SJCRH30 (cell line): ENCODE measurements around the gene LITAFD. TPM values are rescaled to one million over a fixed set of nuclear protein-coding genes. Genes with fewer than 3 reads are reported as not detected.

Experiments used
- DNase-seq, 2 experiments: peaks; one replicate each; pipeline ENCODE4 v3.0.0-alpha.2; 2015 to 2020
- H3K27ac ChIP-seq: fragments of 250-450 bp; sonication (Bioruptor Pico); 2 replicates; pipeline ENCODE4 v1.5.1; 2020; ENCODE audit warnings: mild to moderate bottlenecking, moderate library complexity
- H3K27me3 ChIP-seq: fragments of 250-450 bp; sonication (Bioruptor Pico); 2 replicates; pipeline ENCODE4 v1.5.1; 2020; ENCODE audit warnings: mild to moderate bottlenecking, moderate library complexity
- H3K36me3 ChIP-seq: fragments of 250-450 bp; sonication (Bioruptor Pico); 2 replicates; pipeline ENCODE4 v1.5.1; 2020; ENCODE audit warnings: mild to moderate bottlenecking, moderate library complexity
- H3K4me1 ChIP-seq: fragments of 250-450 bp; sonication (Bioruptor Pico); 2 replicates; pipeline ENCODE4 v1.5.1; 2020; ENCODE audit warnings: mild to moderate bottlenecking, moderate library complexity
- H3K4me3 ChIP-seq: fragments of 250-450 bp; sonication (Bioruptor Pico); 2 replicates; pipeline ENCODE4 v1.5.1; 2020; ENCODE audit warnings: mild to moderate bottlenecking, moderate library complexity
- H3K9me3 ChIP-seq: fragments of 250-450 bp; sonication (Bioruptor Pico); replicated peaks from 2 replicates; pipeline ENCODE4 v1.5.1; 2020; ENCODE audit warnings: mild to moderate bottlenecking, moderate library complexity
- total RNA-seq: library from RNA; depleted of rRNA; stranded (reverse); fragments of >200 nt; shearing (Covaris generic); gene quantifications from 2 replicates; pipeline ENCODE4 v1.2.3, GENCODE V29; 2014

Gene LITAFD
- total RNA-seq, 1 experiment from 2014 or later, result not detected

DNA sequence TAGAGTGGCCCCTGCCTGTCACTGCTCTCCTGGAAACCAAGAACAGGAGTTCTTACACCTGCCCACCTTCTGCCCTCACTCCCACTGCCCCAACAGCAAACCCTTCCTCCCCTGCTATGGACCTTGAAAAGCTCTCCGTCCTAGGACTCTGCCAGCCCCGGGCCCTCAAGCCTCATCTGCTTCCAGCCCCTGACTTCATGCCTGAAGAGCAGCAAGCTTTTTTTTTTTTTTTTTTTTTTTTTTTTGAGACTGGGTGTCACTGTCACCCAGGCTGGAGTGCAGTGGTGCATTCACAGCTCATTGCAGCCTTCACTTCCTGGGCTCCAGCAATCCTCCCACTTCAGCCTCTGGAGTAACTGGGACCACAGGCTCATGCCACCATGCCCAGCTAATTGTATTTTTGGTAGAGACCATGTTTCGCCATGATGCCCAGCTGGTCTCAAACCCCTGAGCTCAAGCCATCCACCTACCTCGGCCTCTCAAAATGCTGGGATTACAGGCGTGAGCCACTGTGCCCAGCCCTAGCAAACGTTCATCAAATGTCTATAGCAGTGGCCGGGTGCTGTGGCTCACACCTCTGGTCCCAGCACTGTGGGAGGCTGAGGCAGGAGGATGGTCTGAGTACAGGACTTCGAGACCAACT, 30.3 kb upstream of the LITAFD start:
- Histone ChIP-seq H3K4me1 (peaks cover 5% of the 10 kb centered on the region; the same call in 1 of the 2 replicates), H3K27me3 (no peaks in the 10 kb centered on the region), H3K4me3 (no peak overlapping the region), H3K9me3 (no peaks in the 10 kb centered on the region), H3K27ac (no peak overlapping the region), H3K36me3 (peaks cover 69% of the 10 kb centered on the region)
- no peak for DNase-seq

DNA sequence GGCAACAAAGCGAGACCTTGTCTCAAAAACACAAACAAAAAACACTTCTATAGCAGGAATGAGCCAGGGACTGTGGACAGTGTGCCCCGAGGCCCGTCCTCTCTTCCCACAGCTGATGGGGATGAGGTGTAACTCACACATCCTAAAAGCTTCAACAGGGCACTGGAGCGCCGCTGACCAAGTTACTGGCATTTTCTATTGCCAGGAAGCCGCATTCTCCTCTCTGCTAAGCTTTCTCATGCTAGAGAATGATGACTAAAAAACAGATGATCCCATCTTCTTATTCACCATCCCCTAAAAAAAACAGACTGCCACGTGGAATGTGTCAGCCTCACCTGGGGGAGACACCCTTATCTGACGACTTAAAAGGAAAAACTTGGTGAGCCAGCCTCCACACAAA, 29.6 kb upstream of the LITAFD start:
- Histone ChIP-seq H3K9me3 (no peaks in the 10 kb centered on the region), H3K27me3 (no peaks in the 10 kb centered on the region), H3K4me3 (no peak overlapping the region), H3K27ac (no peak overlapping the region), H3K4me1 (peaks cover 5% of the 10 kb centered on the region; the same call in 1 of the 2 replicates), H3K36me3 (peaks cover 70% of the 10 kb centered on the region)
- DNase-seq, result no peak

- DNase-seq, result no peak
- no peak overlapping the region for H3K27ac ChIP-seq
- H3K4me1 ChIP-seq, result peaks cover 5% of the 10 kb centered on the region; the same call in 1 of the 2 replicates
- H3K27me3 ChIP-seq, result no peaks in the 10 kb centered on the region
- H3K36me3 ChIP-seq, result peaks cover 71% of the 10 kb centered on the region
- no peak overlapping the region for H3K4me3 ChIP-seq
- H3K9me3 ChIP-seq, result no peaks in the 10 kb centered on the region
Observed at GRCh38 chr16:8853150-8853549, 29.0 kb upstream of the LITAFD start.

- Histone ChIP-seq H3K27ac (no peak overlapping the region), H3K36me3 (peaks cover 71% of the 10 kb centered on the region), H3K4me1 (peaks cover 5% of the 10 kb centered on the region; the same call in 1 of the 2 replicates), H3K4me3 (no peak overlapping the region), H3K27me3 (no peaks in the 10 kb centered on the region), H3K9me3 (no peaks in the 10 kb centered on the region)
- DNase-seq, result no peak
Observed at GRCh38 chr16:8853611-8854010, 28.5 kb upstream of the LITAFD start.

- Histone ChIP-seq H3K27ac (no peak overlapping the region), H3K27me3 (no peaks in the 10 kb centered on the region), H3K4me1 (peaks cover 5% of the 10 kb centered on the region; the same call in 1 of the 2 replicates), H3K9me3 (no peaks in the 10 kb centered on the region), H3K4me3 (no peak overlapping the region), H3K36me3 (peaks cover 74% of the 10 kb centered on the region)
- no peak for DNase-seq
Observed at GRCh38 chr16:8854298-8854948, 27.7 kb upstream of the LITAFD start.

- no peak for DNase-seq
- H3K36me3 ChIP-seq, result peaks cover 75% of the 10 kb centered on the region
- no peaks in the 10 kb centered on the region for H3K27me3 ChIP-seq
- H3K9me3 ChIP-seq, result no peaks in the 10 kb centered on the region
- H3K4me3 ChIP-seq, result no peak overlapping the region
- H3K4me1 ChIP-seq, result peaks cover 5% of the 10 kb centered on the region; the same call in 1 of the 2 replicates
- no peak overlapping the region for H3K27ac ChIP-seq
Observed at GRCh38 chr16:8855051-8855786, 26.9 kb upstream of the LITAFD start.

DNA sequence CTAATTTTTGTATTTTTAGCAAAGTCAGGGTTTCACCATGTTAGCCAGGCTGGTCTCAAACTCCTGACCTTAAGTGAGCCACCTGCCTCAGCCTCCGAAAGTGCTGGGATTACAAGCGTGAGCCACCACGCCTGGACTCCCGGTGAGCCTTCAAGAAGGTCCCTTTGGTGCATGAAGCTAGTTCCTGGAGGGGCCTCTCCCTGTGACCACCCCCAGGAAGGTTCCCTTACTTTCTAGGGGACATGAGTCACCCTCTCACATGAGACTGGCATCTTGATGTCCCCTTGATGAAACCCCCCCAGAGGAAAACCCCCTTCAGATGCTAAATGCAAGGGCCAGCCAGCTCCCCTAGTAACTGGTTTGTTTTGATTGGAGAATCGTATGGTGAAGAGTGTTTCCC, 26.2 kb upstream of the LITAFD start:
- no peak overlapping the region for H3K4me3 ChIP-seq
- H3K36me3 ChIP-seq, result peaks cover 70% of the 10 kb centered on the region
- H3K4me1 ChIP-seq, result no peaks in the 10 kb centered on the region; the same call in 1 of the 2 replicates
- no peaks in the 10 kb centered on the region for H3K27me3 ChIP-seq
- H3K9me3 ChIP-seq, result no peaks in the 10 kb centered on the region
- DNase-seq, result no peak
- H3K27ac ChIP-seq, result no peak overlapping the region

- peaks cover 52% of the 10 kb centered on the region for H3K36me3 ChIP-seq
- no peaks in the 10 kb centered on the region for H3K27me3 ChIP-seq
- no peak overlapping the region for H3K27ac ChIP-seq
- H3K9me3 ChIP-seq, result no peaks in the 10 kb centered on the region
- H3K4me3 ChIP-seq, result no peak overlapping the region
- H3K4me1 ChIP-seq, result peaks cover 5% of the 10 kb centered on the region; the same call in 1 of the 2 replicates
- no peak for DNase-seq
Observed at GRCh38 chr16:8858994-8859912, 22.9 kb upstream of the LITAFD start.

GRCh38 chr16:8859913-8860881, 22.0 kb upstream of the LITAFD start:
- peaks cover 8% of the 10 kb centered on the region; the same call in 1 of the 2 replicates for H3K4me1 ChIP-seq
- H3K36me3 ChIP-seq, result peaks cover 44% of the 10 kb centered on the region
- DNase-seq, result no peak
- H3K9me3 ChIP-seq, result no peaks in the 10 kb centered on the region
- H3K4me3 ChIP-seq, result no peak overlapping the region
- no peak overlapping the region for H3K27ac ChIP-seq
- no peaks in the 10 kb centered on the region for H3K27me3 ChIP-seq

- no peak overlapping the region for H3K27ac ChIP-seq
- H3K9me3 ChIP-seq, result no peaks in the 10 kb centered on the region
- DNase-seq, result no peak
- H3K4me3 ChIP-seq, result no peak overlapping the region
- peaks cover 32% of the 10 kb centered on the region for H3K36me3 ChIP-seq
- H3K27me3 ChIP-seq, result no peaks in the 10 kb centered on the region
- peaks cover 20% of the 10 kb centered on the region for H3K4me1 ChIP-seq
Observed at GRCh38 chr16:8861563-8862308, 20.4 kb upstream of the LITAFD start.

DNA sequence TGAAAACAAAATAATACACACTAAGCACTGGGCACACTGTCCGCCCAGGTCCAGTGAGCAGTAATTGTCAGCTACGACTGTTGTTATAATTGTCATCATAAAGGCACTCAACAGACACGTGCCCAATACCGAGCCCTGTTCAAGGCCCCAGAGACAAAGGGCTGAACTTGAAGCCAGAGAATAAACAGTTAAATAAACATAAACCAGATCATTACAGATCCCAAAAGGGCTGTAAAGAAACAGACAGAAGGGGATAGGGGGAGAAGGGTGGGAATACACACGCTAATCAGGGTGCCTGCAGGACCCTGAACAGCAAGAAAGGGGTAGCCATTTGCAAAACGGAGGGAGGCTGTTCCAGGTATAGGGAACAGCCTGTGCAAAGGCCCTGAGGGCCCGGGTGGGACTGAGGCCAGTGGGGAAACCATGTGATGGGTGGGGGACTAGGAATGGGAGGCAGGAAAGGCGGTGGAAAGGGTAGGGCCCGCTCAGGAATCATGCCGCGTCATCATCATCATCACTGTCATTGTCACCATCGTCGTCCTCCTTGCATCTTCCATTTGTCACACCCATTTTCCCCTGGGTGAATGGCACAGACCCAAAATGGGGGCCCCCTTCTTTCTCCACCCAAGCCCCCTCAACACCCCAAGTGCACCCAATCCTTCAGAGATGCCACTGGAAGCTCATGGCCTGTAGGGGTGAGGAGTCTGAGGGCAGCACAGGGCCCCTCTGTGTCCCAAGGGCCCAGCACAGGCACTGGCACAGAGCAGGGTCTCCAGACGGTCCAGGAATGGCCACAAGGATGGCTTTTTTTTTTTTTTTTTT, 19.6 kb upstream of the LITAFD start:
- DNase-seq, result no peak
- H3K27ac ChIP-seq, result no peak overlapping the region
- no peaks in the 10 kb centered on the region for H3K9me3 ChIP-seq
- no peaks in the 10 kb centered on the region for H3K27me3 ChIP-seq
- H3K4me3 ChIP-seq, result no peak overlapping the region
- H3K36me3 ChIP-seq, result peaks cover 30% of the 10 kb centered on the region
- peaks cover 20% of the 10 kb centered on the region for H3K4me1 ChIP-seq
